H9 (cell line): ENCODE measurements around the gene P2RY14. TPM values are rescaled to one million over a fixed set of nuclear protein-coding genes. Genes with fewer than 3 reads are reported as not detected.

Experiments used
- DNase-seq: peaks from one replicate; pipeline ENCODE4 v3.0.0-alpha.2; 2017
- H2AFZ ChIP-seq: one replicate; pipeline ENCODE4 v1.6.1; 2013; ENCODE audit warnings: mild to moderate bottlenecking, low read length, control low read depth, moderate library complexity
- H2AK5ac ChIP-seq: 2 replicates; pipeline ENCODE4 v1.6.1; 2013; ENCODE audit warnings: low read length, control low read depth, mixed read lengths; ENCODE audit not compliant: insufficient read length
- H2BK120ac ChIP-seq: one replicate; pipeline ENCODE4 v1.6.1; 2013; ENCODE audit warnings: low read depth, mild to moderate bottlenecking, low read length, control low read depth, inconsistent platforms; ENCODE audit not compliant: poor library complexity, severe bottlenecking
- H2BK12ac ChIP-seq: 2 replicates; pipeline ENCODE4 v1.6.1; 2013; ENCODE audit warnings: low read length, control low read depth, mixed read lengths, low read depth; ENCODE audit not compliant: insufficient read length
- H2BK15ac ChIP-seq: 2 replicates; pipeline ENCODE4 v1.6.1; 2013; ENCODE audit warnings: low read depth, low read length, control low read depth
- H2BK20ac ChIP-seq: one replicate; pipeline ENCODE4 v1.6.1; 2013; ENCODE audit warnings: low read depth, mild to moderate bottlenecking, low read length, control low read depth, inconsistent platforms; ENCODE audit not compliant: poor library complexity, severe bottlenecking
- H2BK5ac ChIP-seq: 2 replicates; pipeline ENCODE4 v1.6.1; 2013; ENCODE audit warnings: low read length, control low read depth, mixed read lengths; ENCODE audit not compliant: insufficient read length
- H3K14ac ChIP-seq: 2 replicates; pipeline ENCODE4 v1.6.1; 2013; ENCODE audit warnings: low read length, control low read depth; ENCODE audit not compliant: insufficient read depth
- H3K18ac ChIP-seq: 2 replicates; pipeline ENCODE4 v1.6.1; 2013; ENCODE audit warnings: low read depth, mild to moderate bottlenecking, mixed read lengths, low read length, control low read depth; ENCODE audit not compliant: insufficient read length
- H3K23ac ChIP-seq: 2 replicates; pipeline ENCODE4 v1.6.1; 2013; ENCODE audit warnings: low read length, control low read depth, mixed read lengths, low read depth; ENCODE audit not compliant: insufficient read length
- H3K23me2 ChIP-seq: 2 replicates; pipeline ENCODE4 v1.6.1; 2013; ENCODE audit warnings: low read depth, mild to moderate bottlenecking, mixed read lengths, low read length, control low read depth; ENCODE audit not compliant: insufficient read length, poor library complexity, severe bottlenecking
- H3K27ac ChIP-seq: 2 replicates; pipeline ENCODE4 v1.5.1; 2013; ENCODE audit warnings: low read length, control low read depth, mixed read lengths, low read depth; ENCODE audit not compliant: insufficient read length
- H3K27me3 ChIP-seq: 2 replicates; pipeline ENCODE4 v1.6.1; 2013; ENCODE audit warnings: low read length, control low read depth, inconsistent platforms; ENCODE audit not compliant: insufficient read depth
- H3K4ac ChIP-seq: 2 replicates; pipeline ENCODE4 v1.6.1; 2013; ENCODE audit warnings: low read depth, mild to moderate bottlenecking, control low read depth, inconsistent platforms, low read length, moderate library complexity
- H3K4me1 ChIP-seq: 2 replicates; pipeline ENCODE4 v1.6.1; 2013; ENCODE audit warnings: low read length, control low read depth, inconsistent platforms; ENCODE audit not compliant: insufficient read depth
- H3K4me2 ChIP-seq: 2 replicates; pipeline ENCODE4 v1.6.1; 2013; ENCODE audit warnings: low read length, control low read depth, mixed read lengths; ENCODE audit not compliant: insufficient read length, insufficient read depth
- H3K56ac ChIP-seq: 2 replicates; pipeline ENCODE4 v1.6.1; 2013; ENCODE audit warnings: low read depth, mild to moderate bottlenecking, mixed read lengths, low read length, control low read depth; ENCODE audit not compliant: insufficient read length
- H3K79me1 ChIP-seq: 2 replicates; pipeline ENCODE4 v1.6.1; 2013; ENCODE audit warnings: low read depth, mild to moderate bottlenecking, moderate library complexity, low read length, control low read depth, inconsistent platforms; ENCODE audit not compliant: insufficient read depth, poor library complexity, severe bottlenecking
- H3K79me2 ChIP-seq: 2 replicates; pipeline ENCODE4 v1.6.1; 2013; ENCODE audit warnings: low read length, control low read depth, inconsistent platforms; ENCODE audit not compliant: insufficient read depth
- H3K9ac ChIP-seq: 2 replicates; pipeline ENCODE4 v1.6.1; 2013; ENCODE audit warnings: low read length, control low read depth, mixed read lengths; ENCODE audit not compliant: insufficient read length; ENCODE audit errors: extremely low read depth
- H3K9me3 ChIP-seq: one replicate; pipeline ENCODE4 v1.6.1; 2013; ENCODE audit warnings: low read depth, low read length, inconsistent platforms; ENCODE audit not compliant: control insufficient read depth
- H3T11ph ChIP-seq: one replicate; pipeline ENCODE4 v1.6.1; 2013; ENCODE audit warnings: mild to moderate bottlenecking, low read length, control low read depth, inconsistent platforms
- H4K20me1 ChIP-seq: one replicate; pipeline ENCODE4 v1.6.1; 2013; ENCODE audit not compliant: control insufficient read depth, insufficient read length, insufficient read depth
- H4K5ac ChIP-seq: 2 replicates; pipeline ENCODE4 v1.6.1; 2013; ENCODE audit warnings: low read depth, mild to moderate bottlenecking, mixed read lengths, low read length, control low read depth; ENCODE audit not compliant: insufficient read length
- H4K8ac ChIP-seq: replicated peaks from 2 replicates; pipeline ENCODE4 v1.6.1; 2013; ENCODE audit warnings: low read length, control low read depth, mixed read lengths, low read depth; ENCODE audit not compliant: insufficient read length
- H4K91ac ChIP-seq: 2 replicates; pipeline ENCODE4 v1.6.1; 2013; ENCODE audit warnings: low read depth, mild to moderate bottlenecking, moderate library complexity, mixed read lengths, low read length, control low read depth; ENCODE audit not compliant: insufficient read length
- H3K27ac Mint-ChIP-seq, 3 experiments: 2 replicates in 2 of 3; 3 replicates in 1 of 3; pipeline ENCODE4 v1.8.0; 2020 to 2021; ENCODE audit warnings: mixed read lengths in 3 of 3, mild to moderate bottlenecking in 1 of 3, moderate library complexity in 1 of 3
- H3K27me3 Mint-ChIP-seq: 2 replicates; pipeline ENCODE4 v1.8.0; 2021; ENCODE audit warnings: low read depth, mild to moderate bottlenecking, moderate library complexity, mixed read lengths
- H3K36me3 Mint-ChIP-seq, 3 experiments: 2 replicates in 2 of 3; 3 replicates in 1 of 3; pipeline ENCODE4 v1.8.0; 2020 to 2021; ENCODE audit warnings: low read depth in 3 of 3, mixed read lengths in 3 of 3; ENCODE audit not compliant: insufficient read depth in 1 of 3
- H3K4me1 Mint-ChIP-seq, 2 experiments: 2 replicates each; pipeline ENCODE4 v1.8.0; 2020; ENCODE audit warnings: mixed read lengths in 2 of 2
- H3K4me3 Mint-ChIP-seq, 2 experiments: 2 replicates in 1 of 2; 3 replicates in 1 of 2; pipeline ENCODE4 v1.8.0; 2020 to 2021; ENCODE audit warnings: mild to moderate bottlenecking in 2 of 2, mixed read lengths in 2 of 2, moderate library complexity in 1 of 2
- H3K9me3 Mint-ChIP-seq, 2 experiments: 2 replicates in 1 of 2; 3 replicates in 1 of 2; pipeline ENCODE4 v1.8.0; 2020; ENCODE audit warnings: mild to moderate bottlenecking in 2 of 2, mixed read lengths in 2 of 2, moderate library complexity in 1 of 2
- CTCF ChIP-seq: fragments of 200-600 bp; sonication (generic); conservative IDR thresholded peaks from 3 replicates; pipeline ENCODE4 v1.8.0; 2021; ENCODE audit warnings: antibody characterized with exemption, mild to moderate bottlenecking
- WGBS: extraction: QIAGEN DNeasy Blood & Tissue Kit; methylation state at CpG from one replicate; pipeline ENCODE4 v1.1.7; 2013; ENCODE audit warnings: missing lambda C conversion rate, low lambda C conversion rate, mixed read lengths; ENCODE audit not compliant: insufficient read length; ENCODE audit errors: extremely low coverage; 5-methylcytosine and 5-hydroxymethylcytosine counted together
- total RNA-seq: library from RNA; stranded (reverse); gene quantifications from 2 replicates; pipeline ENCODE4 v1.2.1, GENCODE V29; 2021

The P2RY14 gene
- total RNA-seq, 1 experiment from 2014 or later, result not detected

DNA sequence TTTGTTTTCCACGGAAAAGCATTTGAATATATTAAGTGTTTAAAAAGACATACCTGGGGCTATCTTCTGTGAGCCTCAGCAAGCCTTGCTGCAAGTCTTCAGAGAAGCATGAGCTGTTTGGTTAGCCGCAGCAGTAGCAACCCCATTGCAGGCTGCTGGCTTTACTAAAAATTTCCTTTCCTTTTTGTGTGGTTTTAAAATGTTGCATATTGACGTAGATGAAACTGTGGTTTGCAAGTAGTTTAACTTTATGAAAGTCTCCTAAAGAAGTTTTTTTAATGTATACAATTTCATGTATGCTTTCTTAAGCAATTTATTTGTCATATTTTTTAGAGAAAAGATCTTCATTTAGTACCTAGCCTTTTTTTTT lies 75.3 kb downstream of the P2RY14 start, which contains the start of gene GPR171:
Gene GPR171, minus strand, starts transcription at position 166 of the 370 bp plus-strand sequence. CDS start 3,830 bp downstream, outside the sequence.
- Histone ChIP-seq H3K27ac (no peak within 1 kb of the TSS), H3K4me2 (no peak within 1 kb of the TSS), H2BK12ac (no peak within 1 kb of the TSS), H3K4ac (no peak within 1 kb of the TSS), H3K23me2 (no peaks in the 10 kb centered on the region), H4K91ac (no peak within 1 kb of the TSS), H3K14ac (no peak within 1 kb of the TSS), H3K4me1 (no peaks in the 10 kb centered on the region), H2BK15ac (no peak within 1 kb of the TSS), H2BK20ac (no peak within 1 kb of the TSS), H4K5ac (no peak within 1 kb of the TSS), H3K27me3 (no peaks in the 10 kb centered on the region), H2BK120ac (no peak within 1 kb of the TSS), H2AK5ac (no peak within 1 kb of the TSS), H3T11ph (no peak within 1 kb of the TSS), H4K20me1 (no peaks in the 10 kb centered on the region), H4K8ac (no peak within 1 kb of the TSS), H2BK5ac (no peak within 1 kb of the TSS), H3K18ac (no peak within 1 kb of the TSS), H3K79me2 (no peaks in the 10 kb centered on the region), H3K56ac (no peak within 1 kb of the TSS), H3K9ac (no peak within 1 kb of the TSS), H2AFZ (no peak within 1 kb of the TSS), H3K23ac (no peak within 1 kb of the TSS), H3K79me1 (no peaks in the 10 kb centered on the region), H3K9me3 (no peaks in the 10 kb centered on the region)
- H3K4me1 Mint-ChIP-seq, result no peaks in the 10 kb centered on the region; a peak in 1 of 4 replicates
- no peaks in the 10 kb centered on the region for H3K27me3 Mint-ChIP-seq
- no peaks in the 10 kb centered on the region for H3K36me3 Mint-ChIP-seq
- no peaks in the 10 kb centered on the region for H3K9me3 Mint-ChIP-seq
- no peak for DNase-seq
- no peak within 1 kb of the TSS for H3K27ac Mint-ChIP-seq
- no CpG with 5 or more reads among the region's 3 CpGs for WGBS
- no peak for TF ChIP-seq CTCF
- no peak within 1 kb of the TSS for H3K4me3 Mint-ChIP-seq
